ENCODE measurements around the gene SERPINB10.
"Not testable (repeated sequence)": the region's sequence is repeated elsewhere in the genome, so short reads cannot be mapped to it uniquely, and the experiment has no call there.

The SERPINB10 gene

DNA sequence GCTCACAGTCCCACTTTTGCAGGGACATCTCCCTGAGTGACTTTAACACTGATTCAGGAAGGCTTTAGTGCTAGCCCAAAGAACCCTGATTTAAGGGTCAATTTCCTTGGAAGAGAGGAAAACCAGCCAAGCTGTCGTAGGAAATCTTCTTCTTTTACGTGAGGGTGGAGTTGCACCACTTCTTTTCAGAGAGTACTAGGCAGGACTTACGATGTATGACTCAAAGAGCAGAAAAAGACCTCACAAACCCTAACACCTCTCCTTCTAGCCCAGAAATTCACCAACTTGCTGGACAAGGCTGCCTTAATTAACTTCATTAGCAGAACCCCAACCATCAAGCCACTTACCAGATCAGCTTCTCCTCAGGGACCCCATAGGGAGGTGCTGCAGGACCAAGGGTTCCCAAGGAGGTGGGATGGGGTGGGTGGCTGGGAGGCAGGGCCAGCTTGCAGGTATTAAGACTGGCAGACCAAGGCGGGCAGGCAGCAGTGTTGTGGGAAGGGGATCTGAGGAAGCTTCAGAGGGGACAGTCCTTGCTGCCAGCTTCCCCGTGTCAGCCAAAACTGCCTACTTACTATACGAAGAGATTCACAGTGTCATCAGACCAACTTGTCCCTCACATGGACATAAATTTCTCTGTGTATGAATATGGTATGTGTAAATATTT is 13.5 kb upstream of the SERPINB10 start:
- DNase-seq, result no peak

DNA sequence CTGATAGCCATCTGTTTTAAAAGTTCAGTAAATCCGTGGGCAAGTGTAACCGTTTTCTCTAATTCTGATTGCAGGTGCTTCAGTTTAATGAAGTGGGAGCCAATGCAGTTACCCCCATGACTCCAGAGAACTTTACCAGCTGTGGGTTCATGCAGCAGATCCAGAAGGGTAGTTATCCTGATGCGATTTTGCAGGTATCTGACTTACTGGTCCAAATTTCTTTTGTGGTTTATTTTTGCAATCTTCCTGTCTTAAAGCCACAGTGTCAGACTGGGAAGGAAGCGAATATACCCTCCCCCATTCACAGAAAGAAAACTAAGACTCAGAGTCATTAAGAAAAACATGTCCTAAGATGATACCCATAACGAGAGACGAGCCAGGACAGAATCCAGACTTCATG is 12.6 kb upstream of the SERPINB10 start:
- no peak for DNase-seq

DNA sequence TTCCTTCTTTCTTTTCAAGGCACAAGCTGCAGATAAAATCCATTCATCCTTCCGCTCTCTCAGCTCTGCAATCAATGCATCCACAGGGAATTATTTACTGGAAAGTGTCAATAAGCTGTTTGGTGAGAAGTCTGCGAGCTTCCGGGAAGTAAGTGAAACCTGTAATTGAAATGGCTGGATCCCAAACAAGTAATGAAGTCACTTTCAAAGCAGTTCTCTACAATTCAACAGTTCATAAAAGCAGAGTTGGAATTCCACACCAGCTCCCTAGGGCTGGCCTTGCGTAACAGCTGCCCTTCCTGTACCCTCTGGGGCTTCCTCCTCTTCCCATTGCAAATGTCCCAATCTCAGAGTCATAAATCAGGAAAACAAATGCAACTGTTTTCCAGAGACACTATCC is 10.7 kb upstream of the SERPINB10 start:
- DNase-seq, result no peak

DNA sequence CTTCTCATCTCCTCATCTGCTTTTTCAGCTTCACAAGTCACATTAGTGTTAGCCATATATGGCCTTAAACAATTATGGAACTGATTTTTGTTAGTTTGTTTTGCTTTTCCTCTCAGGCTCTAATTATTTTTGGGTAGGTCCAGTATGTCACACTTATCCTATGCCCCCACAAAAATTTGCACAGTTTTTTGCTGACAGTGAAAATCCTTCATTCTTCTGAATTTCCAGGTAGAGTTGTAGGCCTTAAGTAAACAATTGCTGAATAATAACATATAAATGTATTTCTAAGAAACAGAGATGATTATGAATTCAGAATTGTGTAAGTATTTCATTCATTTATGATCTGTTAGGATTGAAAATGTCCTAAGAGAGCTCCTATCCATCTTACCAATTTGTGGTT is 8.6 kb upstream of the SERPINB10 start:
- DNase-seq, result no peak

GRCh38 chr18:63903851-63904570 is 3.7 kb upstream of the SERPINB10 start:
- DNase-seq, result no peak

GRCh38 chr18:63904694-63905093 is 3.1 kb upstream of the SERPINB10 start:
- DNase-seq, result no peak

GRCh38 chr18:63905361-63905760 is 2.4 kb upstream of the SERPINB10 start:
- DNase-seq, result no peak

DNA sequence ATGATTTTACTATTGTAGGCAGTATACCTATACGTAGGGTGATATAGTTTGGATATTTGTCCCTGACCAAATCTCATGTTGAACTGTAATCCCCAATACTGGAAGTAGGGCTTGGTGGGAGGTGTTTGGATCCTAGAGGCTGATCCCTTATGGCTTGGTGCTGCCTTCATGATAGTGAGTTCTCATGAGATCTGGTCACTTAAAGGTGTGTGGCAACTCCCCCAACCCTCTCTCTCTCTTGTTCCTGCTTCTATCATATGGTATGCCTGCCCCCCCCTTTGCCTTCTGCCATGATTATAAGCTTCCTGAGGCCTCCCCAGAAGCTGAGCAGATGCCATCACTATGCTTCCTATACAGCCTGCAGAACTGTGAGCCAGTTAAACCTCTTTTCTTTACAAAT is 1.7 kb upstream of the SERPINB10 start:
- DNase-seq, result no peak

DNA sequence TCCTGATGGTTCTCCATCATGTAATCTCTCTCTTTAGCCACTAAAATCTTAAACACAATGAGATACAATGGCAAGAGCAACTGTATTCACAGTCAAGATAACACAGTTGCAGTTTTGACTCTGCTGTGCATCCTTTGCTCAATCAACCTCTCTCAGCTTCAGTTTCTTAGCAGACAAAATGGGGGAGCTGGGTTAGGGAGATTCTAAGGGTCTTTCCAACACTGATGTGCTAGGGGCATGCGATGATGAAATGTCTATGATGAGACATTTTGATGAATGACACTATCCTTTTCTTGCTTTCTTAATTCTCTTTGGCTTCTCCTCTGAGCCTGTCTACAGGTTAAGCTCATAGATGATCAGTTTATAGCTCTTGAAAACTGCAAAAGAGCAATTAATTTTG is 1.1 kb downstream of the SERPINB10 start:
- no peak for DNase-seq

GRCh38 chr18:63909870-63910269 is 2.1 kb downstream of the SERPINB10 start:
- DNase-seq, result no peak

GRCh38 chr18:63917817-63918216 is 10.1 kb downstream of the SERPINB10 start:
- DNase-seq, result no peak

- DNase-seq, result no peak
These were observed 14.3 kb downstream of the SERPINB10 start for GRCh38 chr18:63922049-63922448.

DNA sequence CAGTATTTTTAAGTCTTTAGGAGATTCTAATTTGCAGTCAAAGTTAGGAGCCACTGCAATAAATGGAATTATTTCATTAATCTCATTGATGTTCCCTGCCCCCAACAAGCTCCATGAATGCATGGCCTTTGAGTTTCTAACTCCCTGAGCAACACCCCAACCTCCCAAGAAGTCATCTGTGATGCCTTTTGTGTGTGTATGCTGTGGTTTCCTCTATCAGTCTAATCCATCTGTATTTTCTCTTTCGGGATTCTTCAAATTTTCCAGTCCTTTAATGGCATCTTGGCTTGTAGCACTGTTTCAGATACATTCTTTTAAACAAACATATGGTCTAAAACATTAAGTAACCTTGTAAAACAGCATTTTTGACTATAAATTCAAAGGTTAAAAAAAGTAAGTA is 16.8 kb downstream of the SERPINB10 start:
- DNase-seq, result no peak

- DNase-seq, result no peak
These were observed 20.6 kb downstream of the SERPINB10 start for GRCh38 chr18:63928331-63928730.

DNA sequence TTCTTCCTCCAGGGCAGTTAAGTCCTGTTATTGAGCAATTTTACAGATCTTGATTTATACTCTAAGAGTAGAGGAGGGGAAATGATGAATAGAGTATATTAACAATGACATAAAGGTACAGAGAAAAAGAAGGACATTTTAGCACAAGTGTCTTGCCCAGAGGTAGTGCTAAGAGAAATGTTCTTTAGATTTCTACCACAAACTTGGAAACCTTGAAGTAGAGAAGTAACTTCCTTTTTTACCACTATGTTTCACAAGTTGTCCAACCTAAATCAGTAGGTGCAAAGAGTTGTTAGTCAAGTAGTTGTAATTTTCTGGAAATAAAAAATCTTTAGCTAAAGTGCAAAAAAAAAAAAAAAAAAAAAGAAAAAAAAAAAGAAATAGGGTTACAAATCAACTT is 21.6 kb downstream of the SERPINB10 start:
- DNase-seq, result not testable (repeated sequence)

- DNase-seq, result no peak
These were observed 23.1 kb downstream of the SERPINB10 start for GRCh38 chr18:63930773-63931354.

DNA sequence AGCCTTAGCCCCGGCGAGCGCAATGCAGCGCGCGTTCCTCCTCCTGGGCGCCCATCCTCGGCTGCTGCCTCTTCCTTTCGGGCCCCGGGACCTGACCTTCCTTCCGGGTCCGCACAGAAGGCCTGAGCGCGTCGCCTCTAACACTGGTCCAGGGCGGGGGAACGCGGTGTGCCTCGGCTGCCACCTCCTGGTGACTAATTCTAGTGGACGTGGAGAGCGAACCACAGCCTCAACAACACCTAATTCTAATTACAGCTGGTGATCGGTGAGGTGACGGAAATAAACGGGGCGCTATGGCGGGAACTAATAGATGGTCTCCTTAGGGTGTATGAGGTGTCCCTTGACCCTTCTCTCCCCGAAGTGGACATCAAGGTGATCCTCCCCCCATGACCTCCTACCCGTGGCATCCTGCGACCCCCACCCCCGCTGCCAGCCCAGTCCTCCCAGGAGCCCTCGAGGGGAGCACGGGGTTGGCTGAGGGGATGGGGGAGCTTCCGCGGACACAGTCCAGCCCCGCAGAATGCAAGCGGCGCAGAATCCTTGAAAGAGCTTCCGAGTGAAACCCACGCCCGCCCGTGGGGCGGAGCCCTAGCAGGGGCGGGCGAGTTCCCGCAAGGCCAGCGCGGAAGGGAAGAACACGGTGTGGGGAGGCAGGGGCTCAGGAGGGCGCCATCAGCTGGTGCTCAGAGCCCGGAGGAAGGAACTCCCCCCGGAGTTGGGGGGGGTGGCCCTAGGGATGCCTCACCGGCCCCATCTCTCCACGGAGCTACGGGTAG is 28.6 kb downstream of the SERPINB10 start:
- DNase-seq, result peak; percentile 92

- no peak for DNase-seq
These were observed 29.2 kb downstream of the SERPINB10 start for GRCh38 chr18:63936932-63937393.

DNA sequence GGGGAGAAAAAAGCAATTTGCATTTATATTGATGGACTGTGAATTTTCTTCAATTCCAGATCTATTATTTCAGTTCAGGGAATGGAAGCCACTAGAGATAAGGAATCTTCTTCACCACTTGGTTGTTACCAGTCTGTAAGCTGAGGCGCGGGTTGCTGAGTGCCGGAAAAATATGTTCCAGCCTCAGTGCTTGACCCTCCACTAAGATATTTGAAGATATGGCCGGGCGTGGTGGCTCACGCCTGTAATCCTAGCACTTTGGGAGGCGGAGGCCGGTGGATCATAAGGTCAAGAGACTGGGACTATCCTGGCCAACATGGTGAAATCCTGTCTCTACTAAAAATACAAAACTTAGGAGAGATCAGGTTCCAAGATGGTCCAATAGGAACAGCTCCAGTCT is 32.2 kb downstream of the SERPINB10 start:
- DNase-seq, result no peak

DNA sequence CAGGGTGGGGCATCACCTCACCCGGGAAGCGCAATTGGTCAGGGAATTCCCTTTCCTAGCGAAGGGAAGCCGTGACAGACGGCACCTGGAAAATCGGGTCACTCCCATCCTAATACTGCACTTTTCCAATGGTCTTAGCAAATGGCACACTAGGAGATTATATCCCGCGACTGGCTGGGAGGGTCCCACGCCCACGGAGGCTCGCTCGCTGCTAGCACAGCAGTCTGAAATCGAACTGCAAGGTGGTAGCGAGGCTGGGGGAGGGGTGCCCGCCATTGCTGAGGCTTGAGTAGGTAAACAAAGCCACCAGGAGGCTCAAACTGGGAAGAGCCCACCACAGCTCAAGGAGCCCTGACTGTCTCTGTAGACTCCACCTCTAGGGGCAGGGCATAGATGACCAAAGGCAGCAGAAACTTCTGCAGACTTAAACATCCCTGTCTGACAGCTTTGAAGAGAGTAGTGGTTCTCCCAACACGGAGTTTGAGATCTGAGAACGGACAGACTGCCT is 32.8 kb downstream of the SERPINB10 start:
- DNase-seq, result not testable (repeated sequence)

DNA sequence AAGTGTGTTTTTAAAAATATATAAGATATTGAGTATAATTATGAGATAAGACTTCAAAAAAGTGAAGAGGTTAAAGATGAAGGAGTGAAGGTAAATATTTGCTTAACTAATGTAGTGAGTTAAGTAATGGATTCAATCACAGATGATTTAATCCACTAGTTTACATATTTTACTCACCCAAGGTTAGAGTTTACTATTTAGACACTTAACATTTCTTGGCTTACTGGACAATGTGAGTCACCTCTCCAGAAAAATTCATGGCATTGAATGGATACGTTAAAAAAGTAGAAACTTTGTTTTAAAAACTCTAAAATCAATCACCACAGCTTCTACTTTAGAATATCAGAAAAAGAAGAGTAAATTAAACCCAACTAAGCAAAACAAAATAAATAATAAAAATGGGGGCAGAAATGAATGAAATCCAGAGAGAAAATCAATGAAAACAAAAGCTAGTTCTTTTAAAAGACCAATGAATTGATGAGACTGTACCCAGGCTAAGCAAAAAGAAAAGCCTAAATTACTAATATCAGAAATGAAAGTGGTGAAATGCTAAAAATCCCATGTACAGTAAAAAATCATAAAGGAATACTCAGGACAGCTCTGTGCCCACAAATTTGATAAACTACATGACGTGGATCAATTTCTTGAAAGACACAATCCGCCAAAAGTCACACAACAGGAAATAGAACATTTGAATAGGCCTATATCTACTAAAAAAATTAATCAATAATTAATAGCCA is 39.5 kb downstream of the SERPINB10 start:
- no peak for DNase-seq

DNA sequence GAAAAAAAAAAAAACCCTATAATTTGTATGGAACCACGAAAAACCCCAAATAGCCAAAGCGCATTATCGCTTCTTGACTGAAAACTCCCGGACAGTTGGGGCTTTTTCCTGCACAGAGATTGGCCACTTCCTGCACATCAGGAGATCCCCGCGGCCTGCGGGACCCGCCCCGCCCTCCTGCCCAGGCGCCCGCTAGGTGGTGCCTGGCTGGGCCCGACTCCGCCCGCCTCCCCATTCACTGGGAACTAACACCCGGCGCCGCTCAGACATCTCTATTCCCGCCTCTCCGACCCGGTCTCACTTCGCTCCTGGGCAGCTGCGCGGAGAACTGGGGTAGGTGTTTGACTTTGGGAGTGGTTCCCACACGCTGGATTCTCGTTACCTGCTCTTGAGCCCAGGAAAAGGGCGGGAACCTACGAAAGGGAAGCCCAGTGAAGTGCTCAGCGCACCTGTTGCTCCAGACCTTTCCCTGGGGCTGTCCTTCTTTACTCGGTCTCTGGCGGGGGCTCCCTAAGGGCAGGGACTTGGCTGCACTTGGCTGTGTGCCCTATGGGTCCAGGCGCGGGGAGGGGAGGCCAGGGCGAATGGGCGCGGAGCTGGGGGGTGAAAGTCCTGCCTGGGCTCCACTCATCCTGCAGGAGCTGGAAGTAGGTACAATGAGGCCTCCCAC is 41.4 kb downstream of the SERPINB10 start, which contains the start of gene HMSD:
TSS of gene HMSD (plus strand) at position 234 of the 670 bp plus-strand sequence. CDS start 4,155 bp downstream, outside the sequence.
- peak; percentile 94 for DNase-seq

Measured in islet precursor cell (in vitro differentiated cells).